ENCODE data around the gene LCE2C.
"Not testable (repeated sequence)": the region's sequence is repeated elsewhere in the genome, so short reads cannot be mapped to it uniquely, and the experiment has no call there.

LCE2C gene

GRCh38 chr1:152674983-152675382, at the start of gene LCE2C:
LCE2C (plus strand) TSS chr1:152675279; CDS start chr1:152676016, 737 bp downstream.
- FAIRE-seq, result not testable (repeated sequence)

DNA sequence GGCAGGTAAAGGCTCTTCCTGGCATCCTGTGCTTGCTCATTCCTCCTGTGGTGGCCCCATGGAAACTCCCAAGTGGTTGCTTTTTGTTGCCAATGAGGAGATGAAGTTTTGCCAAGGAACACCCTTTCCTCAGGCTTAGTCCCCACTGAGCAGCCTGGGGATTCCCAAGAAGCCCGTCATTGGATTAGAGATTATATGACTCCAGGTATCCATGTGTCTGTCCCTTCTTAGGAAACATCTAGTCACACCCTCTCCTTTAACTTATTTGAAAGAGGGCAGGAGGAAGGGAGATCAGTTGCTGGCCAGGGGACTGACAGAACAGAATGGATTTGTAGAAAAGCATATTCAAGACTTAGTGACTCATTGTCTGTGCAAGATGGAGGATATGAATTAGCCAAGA, 48.3 kb upstream of the LCE2C start:
- no peak for FAIRE-seq

- no peak for FAIRE-seq
These were observed 44.5 kb upstream of the LCE2C start for GRCh38 chr1:152630596-152630995.

- FAIRE-seq, result no peak
These were observed 34.7 kb upstream of the LCE2C start for GRCh38 chr1:152640351-152640750.

DNA sequence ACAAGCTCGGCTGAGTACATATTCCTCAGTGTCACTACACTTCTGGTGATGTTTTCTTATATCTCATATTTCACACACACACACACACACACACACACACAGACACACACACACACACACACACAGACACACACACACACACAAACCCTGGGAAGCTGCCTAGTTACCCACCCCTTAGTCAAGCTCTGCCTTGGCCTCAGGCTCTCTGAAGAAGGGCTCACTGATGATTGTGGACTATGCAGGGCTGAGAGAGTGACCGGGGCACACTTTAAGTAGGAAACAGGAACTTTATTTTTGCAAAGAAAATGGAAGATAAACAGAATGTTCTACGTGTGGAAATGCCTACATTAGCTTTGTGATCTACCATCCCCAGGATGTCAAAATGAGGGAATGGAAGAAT, 31.1 kb upstream of the LCE2C start:
- no peak for FAIRE-seq

DNA sequence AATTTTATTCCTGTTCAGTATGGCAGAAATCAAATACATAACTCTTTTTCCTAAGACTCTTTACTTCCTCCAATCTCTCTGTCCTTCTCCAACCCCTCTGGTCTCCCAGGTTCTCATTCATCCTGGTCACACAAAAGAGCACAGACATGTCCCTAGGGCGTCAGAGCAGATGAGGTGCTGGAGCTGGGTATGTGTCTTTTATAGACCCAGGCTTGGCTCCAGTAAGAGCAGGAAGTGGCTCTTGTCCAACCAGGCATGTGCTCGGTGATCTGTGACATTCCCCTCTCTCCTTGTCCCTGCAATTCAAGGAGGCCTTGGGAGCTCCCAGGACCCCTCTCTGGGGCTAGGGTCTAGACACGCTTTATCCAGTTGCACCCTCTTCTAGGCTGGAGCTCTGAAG, 29.9 kb upstream of the LCE2C start:
- no peak for FAIRE-seq

DNA sequence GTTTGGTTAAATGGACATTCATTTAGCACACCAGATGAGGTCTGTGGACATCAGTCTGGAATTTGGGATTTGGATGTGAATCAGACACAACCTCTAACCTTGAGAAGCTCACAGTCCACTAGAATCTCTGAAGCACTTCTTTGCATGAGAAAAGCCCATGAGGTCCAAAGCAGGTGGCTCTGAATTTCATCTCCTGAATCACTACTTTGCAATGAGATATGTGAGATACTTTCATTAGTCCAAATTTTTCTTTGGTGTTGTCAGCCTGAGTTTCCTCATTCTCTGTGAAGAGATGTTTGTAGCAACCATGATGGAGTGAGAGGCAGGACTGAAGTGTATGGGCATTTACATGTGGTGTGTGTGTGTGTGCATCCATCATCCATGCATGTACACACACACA, 28.4 kb upstream of the LCE2C start:
- no peak for FAIRE-seq

DNA sequence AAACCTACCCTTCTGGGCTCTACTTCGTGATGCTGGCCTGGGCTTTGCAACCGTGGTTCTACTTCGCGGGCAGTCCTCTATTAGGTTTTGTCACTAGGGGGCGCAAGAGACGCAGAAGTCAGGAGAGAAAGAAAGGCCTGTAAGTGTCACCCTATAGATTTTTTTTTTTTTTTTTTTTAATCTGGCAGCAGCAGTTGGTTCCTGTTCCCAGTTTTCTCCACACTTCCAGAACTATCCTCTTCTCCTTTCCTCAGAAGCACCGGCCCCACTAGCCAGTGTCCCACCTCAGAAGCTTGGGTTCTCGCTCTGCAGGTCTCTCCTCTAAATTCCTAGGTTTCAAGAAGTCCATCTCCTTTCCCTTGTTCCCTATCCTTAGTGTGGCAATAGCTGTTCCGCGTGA, 21.0 kb upstream of the LCE2C start:
- FAIRE-seq, result peak; percentile 91

DNA sequence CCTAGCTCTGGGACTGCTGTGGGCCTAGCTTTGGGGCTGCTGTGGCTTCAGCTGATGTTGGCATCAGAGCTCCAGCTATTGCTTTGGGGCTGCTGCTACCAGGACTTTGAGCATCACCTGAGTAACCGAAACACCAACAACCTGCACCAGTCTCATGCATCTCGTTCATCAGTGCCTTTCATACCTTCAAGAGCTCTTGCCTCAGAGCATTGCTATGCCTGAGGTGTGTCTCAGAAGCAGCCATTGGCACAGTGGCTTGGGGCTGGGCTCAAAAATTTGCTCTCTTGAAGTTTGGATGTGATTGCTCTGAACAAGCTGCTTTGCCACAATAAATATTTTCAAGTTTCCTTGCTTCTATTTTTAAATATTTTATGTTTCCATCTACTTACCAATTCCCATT, 18.6 kb upstream of the LCE2C start:
- FAIRE-seq, result no peak

DNA sequence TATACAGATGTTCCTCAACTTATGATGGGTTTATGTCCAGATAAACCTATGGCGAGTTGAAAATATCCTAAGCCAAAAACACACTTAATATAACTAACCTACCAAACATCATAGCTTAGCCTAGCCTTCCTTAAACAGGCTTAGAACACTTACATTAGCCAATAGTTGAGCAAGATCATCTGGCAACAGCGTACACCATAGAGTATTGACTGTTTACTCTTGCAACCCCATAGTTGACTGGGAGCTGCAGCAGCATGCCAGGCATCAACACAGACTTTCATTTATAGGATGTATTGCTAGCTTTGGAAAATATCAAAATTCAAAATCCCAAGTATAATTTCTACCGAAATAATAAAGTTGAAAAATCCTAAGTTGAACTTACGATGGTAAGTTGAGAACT, 17.4 kb upstream of the LCE2C start:
- no peak for FAIRE-seq

GRCh38 chr1:152658649-152659048, 16.4 kb upstream of the LCE2C start:
- no peak for FAIRE-seq

- FAIRE-seq, result no peak
These were observed 12.0 kb upstream of the LCE2C start, which contains the start of gene LCE2D for GRCh38 chr1:152663098-152663497. LCE2D (plus strand) TSS chr1:152663380; CDS start chr1:152664106, 726 bp downstream.

- FAIRE-seq, result not testable (repeated sequence)
These were observed 8.9 kb upstream of the LCE2C start for GRCh38 chr1:152666171-152666570.

DNA sequence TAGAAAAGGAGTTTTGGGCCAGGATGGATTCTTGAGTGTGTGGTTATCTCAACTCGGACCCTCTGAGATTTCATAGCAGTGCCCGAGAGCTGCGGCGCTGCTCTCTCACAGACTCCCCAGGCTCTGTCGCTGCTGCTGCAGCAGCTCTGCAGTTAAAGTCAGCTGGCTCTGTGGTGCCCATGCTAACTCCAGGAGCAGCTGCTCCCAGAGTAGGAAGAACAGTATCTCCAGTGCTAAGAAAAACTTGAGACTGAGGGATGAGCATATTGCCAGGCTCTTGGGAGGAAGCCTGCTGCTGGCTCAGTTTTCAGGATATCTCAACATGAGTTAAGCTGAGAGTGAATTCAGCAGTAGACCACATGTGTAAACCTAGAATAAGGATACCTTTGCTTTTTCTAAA, 7.4 kb upstream of the LCE2C start:
- FAIRE-seq, result no peak

- no peak for FAIRE-seq
These were observed 2.1 kb upstream of the LCE2C start for GRCh38 chr1:152673016-152673415.

GRCh38 chr1:152679459-152679858, 4.4 kb downstream of the LCE2C start:
- FAIRE-seq, result no peak

- FAIRE-seq, result no peak
These were observed 6.5 kb downstream of the LCE2C start for GRCh38 chr1:152681616-152682015.

- no peak for FAIRE-seq
These were observed 8.8 kb downstream of the LCE2C start for GRCh38 chr1:152683846-152684245.

DNA sequence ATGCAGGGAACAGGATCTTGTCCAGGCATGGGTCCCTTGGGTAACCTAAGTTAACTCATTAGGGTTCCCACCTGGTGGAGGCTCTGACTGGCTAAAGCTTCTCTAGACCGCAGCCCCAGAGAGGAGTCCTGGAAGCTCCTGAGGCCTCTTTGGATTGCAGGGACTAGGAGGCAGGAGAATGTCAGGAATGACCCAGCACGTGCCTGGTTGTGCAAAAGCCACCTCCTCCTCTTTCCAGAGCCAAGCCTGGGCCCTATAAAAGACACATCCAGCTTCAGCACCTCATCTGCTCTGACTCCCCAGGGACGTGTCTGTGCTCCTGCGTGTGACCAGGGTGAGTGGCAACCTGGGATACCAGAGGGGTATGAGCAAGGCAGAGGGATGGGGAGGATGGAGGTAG, 10.7 kb downstream of the LCE2C start, which contains the start of gene LCE2B:
Gene LCE2B (plus strand): TSS at position 301 of the 400 bp plus-strand sequence. CDS start 721 bp downstream, outside the sequence.
- not testable (repeated sequence) for FAIRE-seq

- no peak for FAIRE-seq
These were observed 22.9 kb downstream of the LCE2C start, which contains the start of gene LCE2A for GRCh38 chr1:152697701-152698600. LCE2A (plus strand) TSS chr1:152698345; CDS start chr1:152698902, 557 bp downstream.

DNA sequence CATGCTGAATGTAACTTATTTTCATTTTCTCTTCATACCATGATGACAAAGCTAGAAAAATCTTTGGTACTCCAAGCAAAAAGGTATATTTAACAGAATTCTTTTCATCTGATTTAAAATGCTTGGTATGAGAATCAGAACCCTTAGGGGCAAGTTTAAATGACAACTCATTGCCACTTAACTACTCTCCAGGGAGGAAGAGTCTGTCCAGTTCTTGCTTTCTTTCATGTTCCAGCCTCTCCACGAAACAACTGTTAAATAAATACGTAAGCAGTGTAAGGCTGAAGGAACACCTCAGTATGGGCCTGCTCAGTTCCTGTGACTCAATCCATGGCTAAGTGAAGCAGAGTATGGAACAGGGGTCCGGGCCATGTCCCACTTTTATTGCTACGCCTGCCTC, 24.7 kb downstream of the LCE2C start:
- FAIRE-seq, result no peak

DNA sequence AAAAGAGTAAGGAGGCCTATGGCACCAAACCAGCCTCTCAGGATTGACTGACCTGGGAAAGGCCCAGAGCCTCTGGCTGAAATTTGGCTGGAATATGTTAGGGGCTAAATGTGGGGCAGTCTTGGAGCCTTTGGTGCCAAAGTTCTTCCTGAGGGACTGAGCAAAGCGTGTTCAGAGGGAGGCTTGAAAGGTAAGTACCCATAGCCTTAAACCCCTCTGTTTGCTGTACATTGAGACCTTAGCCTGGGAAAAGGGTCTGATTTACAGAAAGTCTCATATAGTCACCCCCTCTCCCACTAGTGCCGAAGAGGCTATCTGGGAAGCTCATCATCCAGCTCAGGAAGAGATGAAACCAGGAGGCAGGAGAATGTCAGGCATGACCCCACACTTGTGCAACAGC, 32.8 kb downstream of the LCE2C start, which contains the start of gene LCE4A:
Gene LCE4A (plus strand): TSS at position 301 of the 400 bp plus-strand sequence. CDS start 916 bp downstream, outside the sequence.
- FAIRE-seq, result no peak

DNA sequence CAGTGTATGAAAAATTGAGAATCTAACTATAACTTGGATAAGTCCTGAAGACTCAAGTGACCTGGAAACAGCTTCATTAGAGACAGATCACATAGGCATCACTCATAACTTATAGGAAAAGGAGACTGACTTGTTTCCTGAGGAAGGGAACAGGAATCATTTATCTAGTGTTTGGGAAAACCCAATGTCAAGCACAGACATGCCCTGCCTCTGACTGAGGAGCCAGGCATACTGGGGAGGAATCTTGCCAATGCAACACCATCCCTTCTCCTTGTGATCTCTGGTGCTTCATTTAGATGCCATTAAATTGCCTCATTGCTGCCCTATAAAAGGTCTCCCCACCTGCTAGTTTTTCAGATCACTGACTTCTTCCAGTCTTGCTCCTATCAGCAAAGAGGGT, 43.2 kb downstream of the LCE2C start:
- no peak for FAIRE-seq

GRCh38 chr1:152725261-152725660, 50.2 kb downstream of the LCE2C start:
- FAIRE-seq, result no peak
